ENCODE results near the gene AHRR.

AHRR gene

DNA sequence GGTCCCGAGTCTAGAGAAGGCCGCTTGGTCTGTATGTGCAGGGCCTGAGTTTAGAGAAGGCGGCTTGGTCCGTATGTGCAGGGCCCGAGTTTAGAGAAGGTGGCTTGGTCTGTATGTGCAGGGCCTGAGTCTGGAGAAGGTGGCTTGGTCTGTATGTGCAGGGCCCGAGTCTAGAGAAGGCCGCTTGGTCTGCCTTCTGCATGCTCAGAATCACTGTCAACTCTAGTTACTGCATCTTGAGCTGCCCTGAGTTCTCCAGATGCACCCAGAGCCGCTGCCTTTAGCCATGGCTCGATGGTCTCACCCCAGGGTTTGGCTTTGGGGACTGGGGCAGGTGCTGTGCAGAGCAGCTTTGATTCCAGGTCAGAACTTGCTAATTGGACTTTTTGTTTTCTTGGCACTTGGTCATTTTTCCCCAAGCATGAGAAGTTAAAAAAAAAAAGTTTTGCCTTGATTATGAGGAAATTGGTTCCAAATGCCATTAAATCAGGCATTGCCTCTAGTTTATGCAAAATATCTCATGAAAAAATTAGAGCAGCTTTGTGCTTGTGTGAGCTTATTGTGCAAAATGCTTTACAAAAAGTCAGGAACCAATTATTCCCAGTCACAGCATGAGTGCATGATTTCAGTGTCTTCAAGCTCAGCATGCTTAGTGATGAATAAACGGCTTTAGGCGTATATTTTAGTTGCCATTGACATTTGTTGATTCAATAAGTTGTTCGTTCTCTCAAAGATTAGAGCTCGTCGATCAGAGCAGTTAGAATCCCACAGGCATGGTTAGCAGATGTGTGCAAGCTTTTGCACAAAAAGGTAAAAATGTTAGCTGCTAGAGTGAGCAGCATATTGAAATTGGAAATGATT lies 96.0 kb downstream of the AHRR start:
- H3K9me3 ChIP-seq (ENCODE audit: control insufficient read depth, low read length): no peaks in the 10 kb centered on the region
- no peaks in the 10 kb centered on the region for H3K27me3 ChIP-seq (ENCODE audit: control insufficient read depth, insufficient read depth, low read length)
- H3K36me3 ChIP-seq (ENCODE audit: control insufficient read depth, insufficient read depth, low read length): no peaks in the 10 kb centered on the region
- no peaks in the 10 kb centered on the region for H3K4me1 ChIP-seq (ENCODE audit: control insufficient read depth, insufficient read depth, low read length)
- H3K9ac ChIP-seq (ENCODE audit: low read length): no peak overlapping the region
- H3K4me3 ChIP-seq (ENCODE audit: low read length): no peak overlapping the region

DNA sequence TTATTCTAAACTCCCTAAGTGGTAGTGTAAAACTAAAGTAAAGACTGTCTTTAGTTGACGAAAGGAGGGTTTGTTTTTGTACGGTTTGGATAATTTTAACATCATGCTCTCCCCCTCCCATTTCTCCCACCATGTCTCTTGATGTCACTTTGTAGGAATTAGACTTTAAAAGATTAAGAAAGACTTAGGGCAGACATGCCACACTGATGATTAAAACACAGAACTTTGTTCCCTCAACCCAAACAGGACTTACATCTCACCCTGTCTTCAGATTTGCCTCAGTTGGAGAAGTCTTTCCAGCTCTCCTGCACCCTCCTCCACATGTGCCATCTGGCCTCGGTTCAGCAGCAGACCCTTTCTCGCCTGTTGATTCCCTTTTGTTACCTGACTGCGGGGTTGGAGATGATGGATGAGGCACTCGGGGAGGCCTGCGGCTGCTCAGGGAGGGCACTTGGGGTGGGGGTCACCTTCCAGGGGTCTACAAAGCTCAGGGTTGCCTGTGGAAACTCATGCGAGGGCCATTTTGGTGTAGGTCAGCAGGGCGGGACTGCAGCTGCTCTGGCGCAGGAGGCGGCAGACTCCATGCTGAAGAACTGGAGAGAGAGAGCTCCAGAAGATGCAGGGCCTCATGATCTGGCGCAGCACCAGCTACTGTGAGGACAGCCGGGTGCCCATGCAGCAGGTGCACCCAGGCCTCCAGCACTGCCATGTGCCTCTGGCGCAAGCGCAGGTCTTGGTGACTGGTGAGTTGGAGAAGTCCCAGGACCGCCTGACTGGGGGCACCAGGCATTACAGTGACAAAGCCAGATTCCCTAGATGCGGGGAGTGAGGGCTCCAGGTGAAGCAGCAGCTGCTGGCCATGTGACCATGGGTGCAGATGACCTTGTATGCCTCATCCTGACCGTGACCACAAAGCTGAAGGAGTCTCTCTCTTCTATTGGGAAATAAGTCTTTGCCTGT lies 96.9 kb downstream of the AHRR start:
- H3K9ac ChIP-seq (ENCODE audit: low read length): no peak overlapping the region
- H3K9me3 ChIP-seq (ENCODE audit: control insufficient read depth, low read length): no peaks in the 10 kb centered on the region
- no peaks in the 10 kb centered on the region for H3K4me1 ChIP-seq (ENCODE audit: control insufficient read depth, insufficient read depth, low read length)
- H3K4me3 ChIP-seq (ENCODE audit: low read length): no peak overlapping the region
- no peaks in the 10 kb centered on the region for H3K36me3 ChIP-seq (ENCODE audit: control insufficient read depth, insufficient read depth, low read length)
- H3K27me3 ChIP-seq (ENCODE audit: control insufficient read depth, insufficient read depth, low read length): no peaks in the 10 kb centered on the region

DNA sequence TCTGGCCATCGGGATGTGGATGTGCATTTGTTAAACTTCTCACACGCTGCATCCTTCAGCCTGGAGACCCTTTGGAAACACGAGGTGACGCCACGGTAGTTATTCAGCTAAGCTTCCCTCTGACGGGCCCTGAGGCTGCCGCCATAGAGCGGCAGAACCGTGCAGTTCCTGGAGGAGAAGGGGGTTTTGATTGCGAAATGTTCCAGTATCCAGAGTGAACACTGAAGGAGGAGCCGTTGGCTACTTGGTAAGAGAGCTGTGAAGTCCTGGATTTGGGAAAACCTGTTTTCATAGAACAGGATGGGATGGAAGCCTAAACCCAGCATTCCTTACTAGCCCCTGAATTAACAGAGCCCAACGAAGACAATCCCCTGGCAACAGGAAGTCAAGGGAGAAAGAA lies 98.5 kb downstream of the AHRR start:
- no peak overlapping the region for H3K9ac ChIP-seq (ENCODE audit: low read length)
- H3K27me3 ChIP-seq (ENCODE audit: control insufficient read depth, insufficient read depth, low read length): no peaks in the 10 kb centered on the region
- H3K4me1 ChIP-seq (ENCODE audit: control insufficient read depth, insufficient read depth, low read length): no peaks in the 10 kb centered on the region
- no peak overlapping the region for H3K4me3 ChIP-seq (ENCODE audit: low read length)
- H3K9me3 ChIP-seq (ENCODE audit: control insufficient read depth, low read length): no peaks in the 10 kb centered on the region
- H3K36me3 ChIP-seq (ENCODE audit: control insufficient read depth, insufficient read depth, low read length): no peaks in the 10 kb centered on the region

DNA sequence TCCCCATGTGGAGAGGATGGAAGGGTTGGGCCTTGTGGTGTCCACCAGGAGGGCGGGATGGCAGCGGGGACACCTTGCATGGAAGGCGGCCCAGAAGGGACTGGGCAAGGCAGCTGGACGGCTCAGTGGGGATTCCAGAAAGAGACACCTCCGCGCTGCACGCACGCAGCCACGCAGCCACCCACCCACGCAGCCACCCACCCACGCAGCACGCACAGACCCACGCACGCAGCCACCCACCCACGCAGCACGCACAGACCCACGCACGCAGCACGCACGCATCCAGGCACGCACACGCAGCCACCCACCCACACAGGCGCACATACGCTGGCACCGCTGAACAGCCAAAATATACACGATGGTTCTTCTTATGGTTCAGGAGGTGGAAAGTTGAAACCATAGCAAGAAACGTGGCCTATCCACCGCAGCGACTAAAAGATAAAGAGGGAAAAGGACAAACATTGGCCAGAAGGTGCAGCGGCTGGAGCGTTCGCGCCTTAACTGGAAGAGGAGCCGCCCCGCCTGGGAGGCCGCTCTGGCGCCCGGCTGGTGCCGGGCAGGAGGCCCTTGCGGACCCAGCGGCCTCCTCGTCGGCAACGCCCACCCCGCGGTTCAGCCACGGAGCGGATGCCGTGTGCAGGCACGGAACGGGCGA lies 99.2 kb downstream of the AHRR start:
- Histone ChIP-seq H3K9ac (ENCODE audit: low read length) (no peak overlapping the region), H3K4me1 (ENCODE audit: control insufficient read depth, insufficient read depth, low read length) (no peaks in the 10 kb centered on the region), H3K4me3 (ENCODE audit: low read length) (no peak overlapping the region), H3K9me3 (ENCODE audit: control insufficient read depth, low read length) (no peaks in the 10 kb centered on the region), H3K36me3 (ENCODE audit: control insufficient read depth, insufficient read depth, low read length) (no peaks in the 10 kb centered on the region), H3K27me3 (ENCODE audit: control insufficient read depth, insufficient read depth, low read length) (no peaks in the 10 kb centered on the region)

DNA sequence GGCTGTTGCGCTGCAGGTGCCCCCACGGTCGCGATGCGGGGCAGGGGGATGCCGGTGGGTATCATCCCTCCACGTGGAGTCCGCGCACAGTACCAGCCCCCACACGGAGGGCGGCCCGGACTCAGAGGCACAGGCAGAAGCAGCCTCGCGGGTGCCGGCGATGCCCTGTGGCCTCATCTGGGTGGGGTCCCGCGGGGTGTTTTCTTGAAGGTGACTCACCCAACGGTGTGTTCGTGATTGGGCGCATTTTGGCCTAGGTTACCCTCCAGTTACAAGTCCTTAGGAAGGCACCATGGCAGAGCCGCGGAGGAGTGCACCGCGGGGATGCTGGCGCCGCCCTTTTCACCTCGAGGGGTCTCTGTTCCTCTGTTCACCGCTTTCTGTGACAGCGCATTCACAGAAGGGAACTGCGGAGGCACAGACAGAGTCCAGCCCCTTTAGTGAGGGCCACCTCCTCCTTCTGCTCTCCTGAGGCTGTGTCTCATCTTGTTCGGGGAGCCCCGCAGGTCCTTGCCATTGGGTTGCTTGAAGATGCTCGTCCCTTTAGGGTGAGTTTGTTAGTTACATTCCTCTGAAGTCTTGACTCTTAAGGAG lies 99.9 kb downstream of the AHRR start:
- H3K4me3 ChIP-seq (ENCODE audit: low read length): no peak overlapping the region
- no peaks in the 10 kb centered on the region for H3K4me1 ChIP-seq (ENCODE audit: control insufficient read depth, insufficient read depth, low read length)
- no peaks in the 10 kb centered on the region for H3K36me3 ChIP-seq (ENCODE audit: control insufficient read depth, insufficient read depth, low read length)
- no peak overlapping the region for H3K9ac ChIP-seq (ENCODE audit: low read length)
- H3K9me3 ChIP-seq (ENCODE audit: control insufficient read depth, low read length): no peaks in the 10 kb centered on the region
- no peaks in the 10 kb centered on the region for H3K27me3 ChIP-seq (ENCODE audit: control insufficient read depth, insufficient read depth, low read length)

DNA sequence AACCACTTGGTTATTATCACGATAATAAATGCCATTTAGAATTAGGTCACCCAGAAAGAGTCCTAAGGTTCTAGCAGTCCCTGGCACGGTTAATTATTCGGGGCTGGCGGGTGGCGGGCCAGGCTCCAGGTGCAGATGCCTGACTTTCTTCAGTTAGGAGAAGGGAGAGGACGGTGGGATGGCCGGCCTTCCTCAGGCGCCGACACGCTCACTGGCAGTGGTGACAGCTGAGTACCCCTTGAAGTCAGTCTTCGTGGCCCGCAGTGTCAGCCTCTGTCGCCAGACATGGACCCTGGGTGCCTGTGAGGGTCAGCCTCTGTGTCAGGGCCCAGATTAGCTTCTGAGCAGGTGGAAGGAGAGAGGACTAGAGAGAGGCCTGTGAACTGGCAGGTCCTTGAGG lies 100.4 kb downstream of the AHRR start:
- H3K4me1 ChIP-seq (ENCODE audit: control insufficient read depth, insufficient read depth, low read length): no peaks in the 10 kb centered on the region
- no peaks in the 10 kb centered on the region for H3K27me3 ChIP-seq (ENCODE audit: control insufficient read depth, insufficient read depth, low read length)
- H3K4me3 ChIP-seq (ENCODE audit: low read length): no peak overlapping the region
- no peaks in the 10 kb centered on the region for H3K36me3 ChIP-seq (ENCODE audit: control insufficient read depth, insufficient read depth, low read length)
- no peaks in the 10 kb centered on the region for H3K9me3 ChIP-seq (ENCODE audit: control insufficient read depth, low read length)
- H3K9ac ChIP-seq (ENCODE audit: low read length): no peak overlapping the region

DNA sequence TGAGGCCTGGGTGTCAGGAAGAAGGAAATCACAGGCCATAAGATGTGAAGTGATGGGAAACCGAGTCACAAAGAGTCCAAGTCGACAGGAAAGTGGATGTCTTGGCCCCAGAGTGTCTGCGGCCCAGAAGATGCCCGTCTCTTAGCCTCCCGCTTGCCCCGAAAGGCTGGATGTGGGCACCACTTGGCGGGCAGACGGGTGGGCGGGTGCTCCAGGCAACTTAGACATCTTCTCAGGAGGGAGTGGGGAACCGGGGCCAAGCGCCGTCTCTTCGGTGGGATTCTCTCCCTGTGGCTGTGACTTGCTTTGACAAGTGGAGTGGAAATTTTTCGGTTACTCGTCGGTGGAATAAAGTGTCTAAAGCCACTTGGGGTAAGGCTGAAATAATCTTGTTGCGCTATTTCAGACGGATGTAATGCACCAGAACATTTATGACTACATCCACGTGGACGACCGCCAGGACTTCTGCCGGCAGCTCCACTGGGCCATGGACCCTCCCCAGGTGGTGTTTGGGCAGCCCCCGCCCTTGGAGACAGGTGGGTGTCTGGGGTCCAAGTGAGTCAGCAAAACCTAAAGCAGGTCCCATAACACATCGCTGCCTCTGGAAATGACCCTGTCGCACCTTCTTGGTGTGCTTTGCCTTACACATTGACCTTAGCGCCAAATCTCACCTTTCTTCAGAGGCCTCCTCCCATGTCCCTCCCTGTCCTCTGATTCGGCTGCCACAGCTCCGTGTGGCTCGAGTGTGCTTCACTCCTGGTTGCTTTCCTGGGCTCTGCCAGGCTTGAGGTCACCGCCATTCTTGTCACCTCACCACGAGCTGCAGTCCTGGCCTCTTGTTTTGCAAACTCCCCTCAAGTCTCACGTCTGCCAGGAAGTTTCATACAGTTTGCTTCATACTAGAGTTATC lies 101.1 kb downstream of the AHRR start:
- Histone ChIP-seq H3K4me1 (ENCODE audit: control insufficient read depth, insufficient read depth, low read length) (no peaks in the 10 kb centered on the region), H3K9ac (ENCODE audit: low read length) (no peak overlapping the region), H3K27me3 (ENCODE audit: control insufficient read depth, insufficient read depth, low read length) (no peaks in the 10 kb centered on the region), H3K9me3 (ENCODE audit: control insufficient read depth, low read length) (no peaks in the 10 kb centered on the region), H3K4me3 (ENCODE audit: low read length) (no peak overlapping the region), H3K36me3 (ENCODE audit: control insufficient read depth, insufficient read depth, low read length) (no peaks in the 10 kb centered on the region)

DNA sequence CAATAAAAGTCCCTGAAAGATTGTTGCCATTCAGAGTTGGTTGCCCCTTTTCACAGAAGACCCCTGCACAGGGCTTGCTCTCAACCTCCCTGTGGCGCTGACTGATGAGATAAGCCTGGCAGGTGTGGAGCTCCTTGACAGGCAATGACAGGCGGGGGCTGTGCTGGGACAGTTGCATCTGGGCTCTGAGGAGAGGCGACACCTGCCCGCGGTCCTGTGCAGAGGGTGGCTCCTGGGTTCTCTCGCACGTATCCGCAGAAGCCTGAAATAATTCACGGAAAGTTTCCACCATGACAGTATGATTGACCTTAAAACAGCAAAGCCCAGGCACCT lies 101.7 kb downstream of the AHRR start:
- H3K27me3 ChIP-seq (ENCODE audit: control insufficient read depth, insufficient read depth, low read length): no peaks in the 10 kb centered on the region
- H3K9ac ChIP-seq (ENCODE audit: low read length): no peak overlapping the region
- no peak overlapping the region for H3K4me3 ChIP-seq (ENCODE audit: low read length)
- H3K36me3 ChIP-seq (ENCODE audit: control insufficient read depth, insufficient read depth, low read length): no peaks in the 10 kb centered on the region
- no peaks in the 10 kb centered on the region for H3K9me3 ChIP-seq (ENCODE audit: control insufficient read depth, low read length)
- H3K4me1 ChIP-seq (ENCODE audit: control insufficient read depth, insufficient read depth, low read length): no peaks in the 10 kb centered on the region

DNA sequence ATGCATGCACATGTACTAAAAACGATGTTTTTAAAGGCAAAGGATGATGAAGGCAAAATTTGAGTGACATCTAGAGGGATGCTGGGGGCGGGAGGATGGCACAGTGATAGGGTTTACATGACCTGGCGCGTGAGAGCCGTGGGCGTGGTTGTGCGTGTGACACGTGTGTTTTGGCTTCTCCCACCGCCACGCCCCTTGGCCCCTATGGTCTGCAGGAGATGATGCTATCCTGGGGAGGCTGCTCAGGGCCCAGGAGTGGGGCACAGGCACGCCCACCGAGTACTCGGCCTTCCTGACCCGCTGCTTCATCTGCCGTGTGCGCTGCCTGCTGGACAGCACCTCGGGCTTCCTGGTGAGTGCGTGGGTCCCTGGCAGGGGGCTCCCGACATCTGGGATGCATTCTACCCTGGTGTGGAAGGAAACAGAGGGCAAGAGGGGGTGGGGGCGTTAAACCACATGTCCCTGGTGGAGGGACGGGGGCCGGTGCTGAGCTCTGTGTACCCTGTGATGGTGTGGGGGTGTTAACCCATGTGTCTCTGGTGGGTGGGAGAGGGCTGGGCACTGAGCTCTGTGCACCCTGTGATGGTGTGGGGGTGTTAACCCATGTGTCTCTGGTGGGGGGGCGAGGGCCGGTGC lies 102.2 kb downstream of the AHRR start:
- Histone ChIP-seq H3K36me3 (ENCODE audit: control insufficient read depth, insufficient read depth, low read length) (no peaks in the 10 kb centered on the region), H3K4me3 (ENCODE audit: low read length) (no peak overlapping the region), H3K9ac (ENCODE audit: low read length) (no peak overlapping the region), H3K9me3 (ENCODE audit: control insufficient read depth, low read length) (no peaks in the 10 kb centered on the region), H3K4me1 (ENCODE audit: control insufficient read depth, insufficient read depth, low read length) (no peaks in the 10 kb centered on the region), H3K27me3 (ENCODE audit: control insufficient read depth, insufficient read depth, low read length) (no peaks in the 10 kb centered on the region)

DNA sequence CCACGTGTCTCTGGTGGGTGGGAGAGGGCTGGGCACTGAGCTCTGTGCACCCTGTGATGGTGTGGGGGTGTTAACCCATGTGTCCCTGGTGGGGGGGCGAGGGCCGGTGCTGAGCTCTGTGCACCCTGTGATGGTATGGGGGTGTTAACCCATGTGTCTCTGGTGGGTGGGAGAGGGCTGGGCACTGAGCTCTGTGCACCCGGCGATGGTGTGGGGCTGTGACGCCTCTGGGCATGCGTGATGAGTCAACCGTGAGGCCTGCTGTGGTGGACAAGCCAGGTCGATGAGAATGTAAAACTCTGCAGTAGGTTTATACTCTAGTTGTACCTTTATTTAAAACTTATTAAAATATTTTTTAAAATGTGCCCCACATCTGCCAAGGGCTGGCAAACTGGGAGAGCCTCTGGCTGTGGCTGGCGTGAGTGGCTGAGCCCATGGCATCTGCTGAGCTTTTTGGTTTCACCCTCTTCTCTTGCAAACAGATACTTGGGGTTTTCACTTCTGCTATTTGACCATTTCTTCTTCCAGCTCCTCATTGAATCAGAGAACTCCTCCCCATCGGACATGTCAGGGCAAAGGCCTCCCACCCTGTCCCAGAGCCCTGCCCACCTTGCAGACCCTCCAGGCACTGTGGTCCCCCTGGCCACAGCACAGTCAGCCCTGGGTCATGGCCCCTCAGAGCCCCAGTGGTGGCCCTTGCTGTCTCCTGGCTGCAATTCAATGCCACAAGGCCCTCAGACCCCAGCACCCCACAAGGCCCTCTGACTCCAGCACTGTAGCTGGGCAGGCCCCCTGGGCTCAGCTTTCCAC lies 103.0 kb downstream of the AHRR start:
- H3K4me3 ChIP-seq (ENCODE audit: low read length): no peak overlapping the region
- no peaks in the 10 kb centered on the region for H3K27me3 ChIP-seq (ENCODE audit: control insufficient read depth, insufficient read depth, low read length)
- H3K9ac ChIP-seq (ENCODE audit: low read length): no peak overlapping the region
- no peaks in the 10 kb centered on the region for H3K9me3 ChIP-seq (ENCODE audit: control insufficient read depth, low read length)
- no peaks in the 10 kb centered on the region for H3K4me1 ChIP-seq (ENCODE audit: control insufficient read depth, insufficient read depth, low read length)
- no peaks in the 10 kb centered on the region for H3K36me3 ChIP-seq (ENCODE audit: control insufficient read depth, insufficient read depth, low read length)

Measured in mucosa of stomach (tissue), 1 donor.